Tibial nerve (tissue), 4 donors: Measurements from ENCODE around the gene RNF13.

ENCODE experiments used
- CTCF ChIP-seq, 5 experiments: fragments of 200-600 bp in 3 of 5; fragments of 450-650 bp in 2 of 5; sonication (generic) in 3 of 5; IDR thresholded peaks; one replicate each; pipeline ENCODE4 v1.5.1; 2016 to 2019; ENCODE audit warnings: antibody characterized with exemption in 5 of 5, mild to moderate bottlenecking in 3 of 5, moderate library complexity in 2 of 5
- EP300 ChIP-seq, 2 donors: sonication (generic); formaldehyde crosslinking; IDR thresholded peaks; one replicate each; pipeline ENCODE4 v1.6.1; 2017; ENCODE audit warnings: antibody characterized with exemption in 2 of 2, mild to moderate bottlenecking in 1 of 2
- POLR2A ChIP-seq, 2 donors: fragments of 450-650 bp; IDR thresholded peaks; one replicate each; pipeline ENCODE4 v1.6.1; 2017; ENCODE audit warnings: antibody characterized with exemption in 2 of 2, mild to moderate bottlenecking in 2 of 2, moderate library complexity in 2 of 2

DNA sequence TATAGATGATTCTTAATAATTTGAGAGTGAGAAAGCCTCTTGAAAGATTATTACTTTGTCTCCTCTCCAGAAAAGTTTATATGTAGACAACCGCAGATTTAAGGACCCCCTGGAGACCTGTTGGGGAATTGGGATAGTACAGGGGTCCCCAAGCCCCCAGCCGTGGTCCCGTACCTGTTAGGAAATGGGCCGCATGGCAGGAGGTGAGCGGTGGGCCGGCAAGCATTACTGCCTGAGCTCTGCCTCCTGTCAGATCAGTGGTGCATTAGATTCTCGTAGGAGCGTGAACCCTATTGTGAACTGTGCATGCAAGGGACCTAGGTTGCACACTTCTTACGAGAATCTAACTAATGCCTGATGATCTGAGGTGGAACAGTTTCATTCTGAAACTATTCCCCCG lies 79.4 kb downstream of the RNF13 start:
- TF ChIP-seq CTCF (IDR thresholded peaks at IDR 0.05) (no peak), EP300 (IDR thresholded peaks at IDR 0.05) (no peak), POLR2A (IDR thresholded peaks at IDR 0.05) (no peak)
